Right lung (tissue), 5 donors: ENCODE results near the gene PEX19. TPM values are rescaled to one million over a fixed set of nuclear protein-coding genes. Genes with fewer than 3 reads are reported as not detected.

Experiments
- DNase-seq, 2 donors: peaks; one replicate each; pipeline ENCODE4 v3.0.0-alpha.2; 2013
- polyA plus RNA-seq, 5 donors: library from polyadenylated mRNA; unstranded; fragments of 120-200 nt; gene quantifications; one replicate each; pipeline versions ENCODE4 v1.2.1 to v1.2.3, GENCODE V29; 2013; ENCODE audit warnings: inconsistent platforms in 1 of 5, low replicate concordance in 1 of 5; ENCODE audit not compliant: insufficient read length in 5 of 5, insufficient read depth in 1 of 5

PEX19 gene
- polyA plus RNA-seq, 5 donors: 64.8 to 81.5 (median 70.9) TPM

- DNase-seq: no peak
Observed at GRCh38 chr1:160285506-160285905, 573 bp upstream of the PEX19 start.

GRCh38 chr1:160284220-160284781, 632 bp downstream of the PEX19 start:
- DNase-seq: peak in 1 of 2 donors; percentile 18

GRCh38 chr1:160282807-160283206, 2.1 kb downstream of the PEX19 start:
- no peak for DNase-seq

- no peak for DNase-seq
Observed at GRCh38 chr1:160277987-160278386, 6.9 kb downstream of the PEX19 start.

- DNase-seq: no peak
Observed at GRCh38 chr1:160277330-160277729, 7.6 kb downstream of the PEX19 start.

- DNase-seq: no peak
Observed at GRCh38 chr1:160271025-160271424, 13.9 kb downstream of the PEX19 start.

GRCh38 chr1:160267284-160267991, 17.5 kb downstream of the PEX19 start:
- DNase-seq: no peak

- no peak for DNase-seq
Observed at GRCh38 chr1:160264795-160265307, 20.1 kb downstream of the PEX19 start.

GRCh38 chr1:160261893-160262794, 22.8 kb downstream of the PEX19 start, which contains the start of gene DCAF8:
TSS of gene DCAF8 (minus strand) at chr1:160262549. CDS start at chr1:160244008, 18,541 bp downstream.
- DNase-seq: peak; percentile 97 to 98

- DNase-seq: peak in 1 of 2 donors; percentile 56
Observed at GRCh38 chr1:160261556-160261892, 23.4 kb downstream of the PEX19 start.

- no peak for DNase-seq
Observed at GRCh38 chr1:160260406-160261382, 24.2 kb downstream of the PEX19 start.

GRCh38 chr1:160258177-160258798, 26.6 kb downstream of the PEX19 start:
- no peak for DNase-seq

- DNase-seq: no peak
Observed at GRCh38 chr1:160257411-160258015, 27.4 kb downstream of the PEX19 start.

GRCh38 chr1:160256396-160257046, 28.4 kb downstream of the PEX19 start:
- peak in 1 of 2 donors; percentile 24 for DNase-seq

GRCh38 chr1:160255781-160256300, 29.1 kb downstream of the PEX19 start:
- peak in 1 of 2 donors; percentile 4 for DNase-seq

GRCh38 chr1:160251687-160252526, 33.0 kb downstream of the PEX19 start:
- peak; percentile 56 to 70 for DNase-seq

- DNase-seq: no peak
Observed at GRCh38 chr1:160251011-160251410, 33.9 kb downstream of the PEX19 start.

- DNase-seq: no peak
Observed at GRCh38 chr1:160247053-160247452, 37.9 kb downstream of the PEX19 start.
